SK-N-SH (cell line): ENCODE data around the gene ITK. TPM values are rescaled to one million over a fixed set of nuclear protein-coding genes. Genes with fewer than 3 reads are reported as not detected.

ENCODE experiments used
- CTCF ChIA-PET: fragments of 300-600, 350-600 bp; formaldehyde crosslinking; extraction: SDS; loops from one replicate; lab custom pipeline; 2021; lab: Yijun Ruan, JAX
- POLR2A ChIA-PET: fragments of 350-600 bp; sonication (Branson Sonifier 250); formaldehyde crosslinking; extraction: SDS; loops from one replicate; lab custom pipeline; 2020; ENCODE audit warnings: antibody characterized with exemption, inconsistent platforms; lab: Yijun Ruan, JAX
- DNase-seq: peaks from one replicate; pipeline ENCODE4 v3.0.0; 2012
- H2AFZ ChIP-seq: fragments of 200-600 bp; sonication (generic); 2 replicates; pipeline ENCODE4 v1.8.1; 2016; ENCODE audit warnings: antibody characterized with exemption, mild to moderate bottlenecking, low read depth
- H3F3A ChIP-seq: fragments of 200-600 bp; sonication (generic); replicated peaks from 2 replicates; pipeline ENCODE3; 2016; ENCODE audit warnings: antibody characterized with exemption, mild to moderate bottlenecking; ENCODE audit not compliant: insufficient read depth
- H3K27ac ChIP-seq, 2 experiments: fragments of 200-500 bp in 1 of 2; fragments of 200-600 bp in 1 of 2; sonication (Bioruptor generic) in 1 of 2; sonication (generic), shearing (Covaris generic) in 1 of 2; 2 replicates each; pipeline versions ENCODE4 v1.5.1 to v1.6.1; 2014 to 2016; ENCODE audit warnings: low read depth in 2 of 2, inconsistent platforms in 1 of 2, low read length in 1 of 2, mild to moderate bottlenecking in 1 of 2, mixed read lengths in 1 of 2
- H3K27me3 ChIP-seq: fragments of 200-600 bp; sonication (generic), shearing (Covaris generic); 2 replicates; pipeline ENCODE4 v1.6.1; 2016; ENCODE audit warnings: mixed run types; ENCODE audit not compliant: insufficient read depth
- H3K36me3 ChIP-seq, 2 experiments: fragments of 200-500 bp in 1 of 2; fragments of 200-600 bp in 1 of 2; sonication (Bioruptor generic) in 1 of 2; sonication (generic) in 1 of 2; replicated peaks in 1 of 2; 2 replicates each; pipeline versions ENCODE3 to v1.5.1; 2014 to 2016; ENCODE audit warnings: low read length in 1 of 2, mild to moderate bottlenecking in 1 of 2; ENCODE audit not compliant: insufficient read depth in 2 of 2, control insufficient read depth in 1 of 2
- H3K4me1 ChIP-seq, 2 experiments: fragments of 200-500 bp in 1 of 2; fragments of 200-600 bp in 1 of 2; sonication (Bioruptor generic) in 1 of 2; sonication (generic), shearing (Covaris generic) in 1 of 2; 2 replicates each; pipeline versions ENCODE4 v1.5.1 to v1.6.1; 2014 to 2016; ENCODE audit warnings: low read depth in 1 of 2, low read length in 1 of 2, mixed run types in 1 of 2; ENCODE audit not compliant: insufficient read depth in 2 of 2, control insufficient read depth in 1 of 2
- H3K4me2 ChIP-seq: fragments of 200-600 bp; sonication (generic), shearing (Covaris generic); 2 replicates; pipeline ENCODE4 v1.6.1; 2017; ENCODE audit warnings: mixed run types
- H3K4me3 ChIP-seq, 2 experiments: fragments of 200-500 bp in 1 of 2; fragments of 200-600 bp in 1 of 2; sonication (Bioruptor generic) in 1 of 2; sonication (generic), shearing (Covaris generic) in 1 of 2; 2 replicates each; pipeline versions ENCODE4 v1.5.1 to v1.8.1; 2014 to 2016; ENCODE audit warnings: low read depth in 2 of 2, inconsistent platforms in 1 of 2, low read length in 1 of 2, mild to moderate bottlenecking in 1 of 2, mixed read lengths in 1 of 2, moderate library complexity in 1 of 2
- H3K79me2 ChIP-seq: fragments of 200-600 bp; sonication (generic); 2 replicates; pipeline ENCODE4 v1.8.1; 2017; ENCODE audit warnings: mild to moderate bottlenecking; ENCODE audit not compliant: insufficient read depth
- H3K9ac ChIP-seq: fragments of 200-600 bp; sonication (generic); 2 replicates; pipeline ENCODE4 v1.6.1; 2017; ENCODE audit warnings: mixed run types
- H3K9me2 ChIP-seq: fragments of 200-600 bp; sonication (generic); 2 replicates; pipeline ENCODE4 v1.6.1; 2017; ENCODE audit warnings: mixed run types
- H3K9me3 ChIP-seq: fragments of 200-600 bp; sonication (generic); 2 replicates; pipeline ENCODE4 v1.6.1; 2017; ENCODE audit warnings: mixed run types, mild to moderate bottlenecking, moderate library complexity
- H4K20me1 ChIP-seq: fragments of 200-600 bp; sonication (generic); 2 replicates; pipeline ENCODE4 v1.6.1; 2017; ENCODE audit warnings: mild to moderate bottlenecking, mixed run types; ENCODE audit not compliant: insufficient read depth
- CTCF ChIP-seq: fragments of 200-600 bp; sonication (generic); IDR thresholded peaks from 2 replicates; pipeline ENCODE4 v1.6.1; 2017; ENCODE audit warnings: antibody characterized with exemption, mild to moderate bottlenecking, moderate library complexity
- ELF1 ChIP-seq: IDR thresholded peaks from 2 replicates; pipeline ENCODE4 v1.4.0; 2012
- EP300 ChIP-seq, 2 experiments: IDR thresholded peaks; 2 replicates each; pipeline versions ENCODE4 v1.4.0 to v1.6.1; 2012; ENCODE audit warnings: borderline replicate concordance in 1 of 2, low read depth in 1 of 2, low read length in 1 of 2
- FOSL2 ChIP-seq: IDR thresholded peaks from 2 replicates; pipeline ENCODE4 v1.4.0; 2012; ENCODE audit warnings: low read depth, mild to moderate bottlenecking, moderate library complexity, borderline replicate concordance
- FOXM1 ChIP-seq: IDR thresholded peaks from 2 replicates; pipeline ENCODE4 v1.4.0; 2012; ENCODE audit warnings: low read depth, mild to moderate bottlenecking
- GATA2 ChIP-seq: sonication (generic); formaldehyde crosslinking; IDR thresholded peaks from 2 replicates; pipeline ENCODE4 v1.5.0; 2020; ENCODE audit warnings: mild to moderate bottlenecking, missing genetic modification reagents
- JUND ChIP-seq: IDR thresholded peaks from 2 replicates; pipeline ENCODE4 v1.4.0; 2012
- MXI1 ChIP-seq: IDR thresholded peaks from 2 replicates; pipeline ENCODE4 v1.6.1; 2012; ENCODE audit warnings: mild to moderate bottlenecking, low read depth, low read length, improper control_type of control experiment
- NRF1 ChIP-seq: IDR thresholded peaks from 2 replicates; pipeline ENCODE4 v1.6.1; 2012; ENCODE audit warnings: low read depth, mild to moderate bottlenecking, low read length
- PBX3 ChIP-seq: IDR thresholded peaks from 2 replicates; pipeline ENCODE4; 2012
- RAD21 ChIP-seq: IDR thresholded peaks from 2 replicates; pipeline ENCODE4 v1.6.1; 2012; ENCODE audit warnings: mild to moderate bottlenecking, low read length
- RCOR1 ChIP-seq: fragments of 150-350 bp; IDR thresholded peaks from 2 replicates; pipeline ENCODE4 v1.6.1; 2017; ENCODE audit warnings: antibody characterized with exemption, low read length
- RFX5 ChIP-seq: IDR thresholded peaks from 2 replicates; pipeline ENCODE4 v1.6.1; 2012; ENCODE audit warnings: mild to moderate bottlenecking, improper control_type of control experiment, low read length
- RXRA ChIP-seq: IDR thresholded peaks from 2 replicates; pipeline ENCODE4 v1.4.0; 2012; ENCODE audit warnings: low read depth, mild to moderate bottlenecking, borderline replicate concordance
- SMC3 ChIP-seq: IDR thresholded peaks from 2 replicates; pipeline ENCODE4 v1.6.1; 2012; ENCODE audit warnings: low read depth, low read length, improper control_type of control experiment
- TAF1 ChIP-seq: IDR thresholded peaks from 2 replicates; pipeline ENCODE4 v1.6.1; 2012; ENCODE audit warnings: low read depth, mild to moderate bottlenecking, low read length, moderate library complexity, borderline replicate concordance
- TCF12 ChIP-seq: IDR thresholded peaks from 2 replicates; pipeline ENCODE4 v1.4.0; 2012
- TEAD4 ChIP-seq: IDR thresholded peaks from 2 replicates; pipeline ENCODE4 v1.4.0; 2012; ENCODE audit warnings: mild to moderate bottlenecking, borderline replicate concordance; ENCODE audit not compliant: insufficient read depth
- USF2 ChIP-seq: fragments of 150-350 bp; IDR thresholded peaks from 2 replicates; pipeline ENCODE4 v1.6.1; 2017; ENCODE audit warnings: antibody characterized with exemption, low read length, low read depth, borderline replicate concordance
- YY1 ChIP-seq: IDR thresholded peaks from 2 replicates; pipeline ENCODE4 v1.4.0; 2012; ENCODE audit warnings: low read depth, mild to moderate bottlenecking
- WGBS: methylation state at CpG from one replicate; pipeline ENCODE4 v1.1.6; 2017; ENCODE audit warnings: low lambda C conversion rate; 5-methylcytosine and 5-hydroxymethylcytosine counted together
- polyA plus RNA-seq, 3 experiments: library from polyadenylated mRNA; depleted of rRNA; stranded (reverse); fragments of >200 nt; gene quantifications; 2 replicates each; pipeline ENCODE4 v1.2.3, GENCODE V29; 2012
- TF ChIP-seq, protein P1 (sequence below): IDR thresholded peaks from 2 replicates; pipeline ENCODE4 v1.6.1; 2012; ENCODE audit warnings: mild to moderate bottlenecking, low read depth, low read length, moderate library complexity

The ITK gene
- polyA plus RNA-seq, 1 of the 3 experiments (the other 2 are of a cell fraction), result not detected

DNA sequence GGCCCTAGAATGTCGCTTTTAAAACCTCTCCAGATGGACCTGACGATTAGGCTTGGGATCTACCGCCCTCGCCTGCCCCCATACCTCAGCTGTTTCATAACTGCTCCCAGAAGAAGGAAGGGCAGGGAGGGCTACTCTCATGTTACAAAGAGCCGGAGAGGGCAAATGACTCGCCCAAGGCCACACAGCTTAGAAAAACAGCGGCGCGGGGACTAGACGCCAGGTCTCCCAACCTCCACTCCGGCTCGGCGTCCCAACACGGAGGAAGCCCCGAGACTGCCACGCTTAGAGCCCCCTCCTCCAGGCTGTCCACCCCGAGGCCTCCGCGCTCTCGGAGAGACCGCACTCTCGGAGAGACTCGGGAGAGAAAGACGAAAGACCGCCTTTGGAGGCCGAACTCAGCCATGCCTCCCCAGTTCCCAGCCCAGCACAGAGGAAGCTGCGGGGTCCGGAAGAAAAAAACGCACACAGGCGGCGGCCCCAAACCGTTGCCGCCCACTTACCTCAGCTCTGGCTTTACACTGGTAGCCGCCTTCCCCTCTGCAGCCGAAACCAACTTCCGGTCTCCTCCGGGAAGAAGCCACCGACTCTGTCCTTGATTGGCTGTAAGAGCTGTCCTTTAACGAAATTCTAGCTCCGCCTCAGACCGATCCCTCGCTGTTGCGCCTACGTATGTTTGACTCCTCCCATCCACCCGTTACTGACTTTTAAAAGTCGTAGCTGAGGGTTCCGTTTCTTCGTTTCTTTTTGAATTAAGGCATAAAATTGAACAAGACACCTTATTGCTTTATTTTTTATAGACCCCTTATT is 38.1 kb upstream of the ITK start, which contains the start of gene MED7 (continued):
- TF ChIP-seq TAF1 (peak; percentile 87; the same call in 1 of the 2 replicates), GATA2 (CRISPR knock-in tag) (no peak), MXI1 (no peak), SMC3 (no peak), JUND (no peak)
- TF ChIP-seq, all 33 proteins: peak for 12

GRCh38 chr5:157143127-157143971 is 37.3 kb upstream of the ITK start:
- CTCF ChIA-PET, result interaction anchor here (0.6 to 1.9 kb wide), 3 partner anchors 11 to 140 kb away, joined by 3 to 13 read pairs (median 3); no protein-coding TSS in a partner anchor
- POLR2A ChIA-PET, result interaction anchor here (0.9 to 1.4 kb wide), 2 partner anchors 12 to 588 kb away, joined by 4 to 7 read pairs; partner anchors contain the start of gene THG1L
- Histone ChIP-seq H3K4me3 (peak overlapping the region; percentile 96 to 99), H3K9ac (peak overlapping the region; percentile 97), H3K36me3 (peaks cover 10 to 14% of the 10 kb centered on the region in 2 experiments), H3K79me2 (peaks cover 43% of the 10 kb centered on the region), H3K27me3 (no peaks in the 10 kb centered on the region), H3K4me2 (peak overlapping the region; percentile 67), H2AFZ (peak overlapping the region; percentile 87), H3K4me1 (peaks cover 0 to 9% of the 10 kb centered on the region in 2 experiments; a peak in 1 of 4 replicates), H3F3A (peaks cover 7% of the 10 kb centered on the region), H3K27ac (peak overlapping the region; percentile 61 to 77), H4K20me1 (no peaks in the 10 kb centered on the region; the same call in 1 of the 2 replicates), H3K9me3 (no peaks in the 10 kb centered on the region), H3K9me2 (no peaks in the 10 kb centered on the region)
- 2% methylated on average over 33 of the region's 33 CpGs for WGBS
- peak; percentile 64 for DNase-seq
- TF ChIP-seq FOSL2 (no peak), YY1 (0 out of 2 replicates have a peak, but pooled peaks have one; percentile 30), SMC3 (no peak), NRF1 (no peak), TCF12 (no peak), USF2 (no peak), EP300 (IDR thresholded peaks at IDR 0.05; ENCODE audit: borderline replicate concordance in 1 of 2, low read depth in 1 of 2, low read length in 1 of 2) (peak in 1 of 2 experiments; percentile 56; a peak in 1 of 4 replicates), TEAD4 (no peak), ELF1 (peak; percentile 61; the same call in 1 of the 2 replicates), PBX3 (peak; percentile 71), CTCF (no peak), RCOR1 (no peak), GATA2 (CRISPR knock-in tag) (no peak), TAF1 (0 out of 2 replicates have a peak, but pooled peaks have one; percentile 23), RFX5 (0 out of 2 replicates have a peak, but pooled peaks have one; percentile 31), RXRA (no peak), RAD21 (no peak), FOXM1 (no peak; the same call in 1 of the 2 replicates)
- TF ChIP-seq, protein P1, sequence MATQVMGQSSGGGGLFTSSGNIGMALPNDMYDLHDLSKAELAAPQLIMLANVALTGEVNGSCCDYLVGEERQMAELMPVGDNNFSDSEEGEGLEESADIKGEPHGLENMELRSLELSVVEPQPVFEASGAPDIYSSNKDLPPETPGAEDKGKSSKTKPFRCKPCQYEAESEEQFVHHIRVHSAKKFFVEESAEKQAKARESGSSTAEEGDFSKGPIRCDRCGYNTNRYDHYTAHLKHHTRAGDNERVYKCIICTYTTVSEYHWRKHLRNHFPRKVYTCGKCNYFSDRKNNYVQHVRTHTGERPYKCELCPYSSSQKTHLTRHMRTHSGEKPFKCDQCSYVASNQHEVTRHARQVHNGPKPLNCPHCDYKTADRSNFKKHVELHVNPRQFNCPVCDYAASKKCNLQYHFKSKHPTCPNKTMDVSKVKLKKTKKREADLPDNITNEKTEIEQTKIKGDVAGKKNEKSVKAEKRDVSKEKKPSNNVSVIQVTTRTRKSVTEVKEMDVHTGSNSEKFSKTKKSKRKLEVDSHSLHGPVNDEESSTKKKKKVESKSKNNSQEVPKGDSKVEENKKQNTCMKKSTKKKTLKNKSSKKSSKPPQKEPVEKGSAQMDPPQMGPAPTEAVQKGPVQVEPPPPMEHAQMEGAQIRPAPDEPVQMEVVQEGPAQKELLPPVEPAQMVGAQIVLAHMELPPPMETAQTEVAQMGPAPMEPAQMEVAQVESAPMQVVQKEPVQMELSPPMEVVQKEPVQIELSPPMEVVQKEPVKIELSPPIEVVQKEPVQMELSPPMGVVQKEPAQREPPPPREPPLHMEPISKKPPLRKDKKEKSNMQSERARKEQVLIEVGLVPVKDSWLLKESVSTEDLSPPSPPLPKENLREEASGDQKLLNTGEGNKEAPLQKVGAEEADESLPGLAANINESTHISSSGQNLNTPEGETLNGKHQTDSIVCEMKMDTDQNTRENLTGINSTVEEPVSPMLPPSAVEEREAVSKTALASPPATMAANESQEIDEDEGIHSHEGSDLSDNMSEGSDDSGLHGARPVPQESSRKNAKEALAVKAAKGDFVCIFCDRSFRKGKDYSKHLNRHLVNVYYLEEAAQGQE, result no peak
